GM19463 (cell line): ENCODE results near the gene NKX6-2.

Source experiments
- ATAC-seq: cut with Tn5 transposase; IDR thresholded peaks from one replicate; pipeline ENCODE4 v1.9.1; 2021; ENCODE audit warnings: mild to moderate bottlenecking, moderate library complexity; ENCODE audit not compliant: unreplicated experiment

NKX6-2 gene

GRCh38 chr10:132762267-132762666 lies 23.7 kb downstream of the NKX6-2 start:
- no peak for ATAC-seq

DNA sequence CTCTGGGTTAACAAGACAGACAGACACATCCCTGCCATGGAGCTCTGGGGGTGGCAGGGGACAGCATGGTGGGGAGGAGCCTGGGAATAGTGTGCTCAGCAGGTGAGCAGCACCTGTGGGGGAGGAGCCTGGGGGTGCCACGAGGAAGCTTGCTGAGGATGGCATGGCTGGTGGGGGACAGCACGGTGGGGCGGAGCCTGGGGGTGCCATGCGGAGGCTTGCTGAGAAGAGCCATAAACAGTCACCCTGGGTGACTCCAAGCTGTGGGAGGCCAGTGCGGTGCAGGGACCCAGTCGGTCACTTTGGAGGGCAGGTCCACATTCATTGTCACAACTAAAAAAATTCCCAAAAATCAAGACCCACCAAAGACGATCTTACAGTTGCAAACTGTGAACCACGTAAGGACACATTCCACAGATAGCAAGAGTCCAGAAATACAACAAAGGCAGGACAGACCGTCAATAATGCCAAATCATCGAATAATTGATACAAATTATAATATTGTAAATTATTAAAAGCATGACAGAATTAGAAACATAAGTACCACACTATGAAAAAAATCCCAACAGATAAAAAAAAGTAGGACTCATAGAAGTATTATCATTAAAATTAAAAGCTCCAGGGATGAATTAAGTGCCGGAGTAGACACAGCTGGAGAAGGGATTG lies 24.4 kb downstream of the NKX6-2 start:
- no peak for ATAC-seq

- no peak for ATAC-seq
Observed at GRCh38 chr10:132758865-132759264, 27.1 kb downstream of the NKX6-2 start.

DNA sequence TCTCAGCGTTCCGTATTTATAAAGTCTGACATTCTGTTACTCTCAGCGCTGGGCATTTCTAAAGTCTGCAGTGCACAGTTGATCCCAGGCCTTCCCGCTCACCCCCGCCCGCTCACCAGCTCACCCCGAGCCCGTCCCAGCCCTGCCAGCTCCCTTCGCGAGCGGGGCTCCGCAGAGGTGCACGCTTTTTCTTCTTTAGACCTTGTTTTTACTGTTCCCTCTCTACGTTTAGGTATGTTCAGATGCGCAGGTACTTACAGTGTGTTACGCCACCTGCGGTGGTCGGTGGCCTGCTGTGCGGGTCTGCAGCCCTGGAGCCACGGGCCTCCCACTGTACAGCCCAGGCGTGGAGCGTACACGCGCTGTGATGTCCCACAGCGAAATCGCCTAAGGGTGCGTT lies 28.8 kb downstream of the NKX6-2 start:
- ATAC-seq = no peak

GRCh38 chr10:132756591-132756990 lies 29.4 kb downstream of the NKX6-2 start:
- ATAC-seq = no peak

- ATAC-seq = no peak
Observed at GRCh38 chr10:132755166-132755711, 30.7 kb downstream of the NKX6-2 start.

- no peak for ATAC-seq
Observed at GRCh38 chr10:132754071-132754470, 31.9 kb downstream of the NKX6-2 start.

- ATAC-seq = no peak
Observed at GRCh38 chr10:132753596-132753995, 32.4 kb downstream of the NKX6-2 start.

GRCh38 chr10:132752961-132753360 lies 33.0 kb downstream of the NKX6-2 start:
- no peak for ATAC-seq

- no peak for ATAC-seq
Observed at GRCh38 chr10:132752378-132752777, 33.6 kb downstream of the NKX6-2 start.

DNA sequence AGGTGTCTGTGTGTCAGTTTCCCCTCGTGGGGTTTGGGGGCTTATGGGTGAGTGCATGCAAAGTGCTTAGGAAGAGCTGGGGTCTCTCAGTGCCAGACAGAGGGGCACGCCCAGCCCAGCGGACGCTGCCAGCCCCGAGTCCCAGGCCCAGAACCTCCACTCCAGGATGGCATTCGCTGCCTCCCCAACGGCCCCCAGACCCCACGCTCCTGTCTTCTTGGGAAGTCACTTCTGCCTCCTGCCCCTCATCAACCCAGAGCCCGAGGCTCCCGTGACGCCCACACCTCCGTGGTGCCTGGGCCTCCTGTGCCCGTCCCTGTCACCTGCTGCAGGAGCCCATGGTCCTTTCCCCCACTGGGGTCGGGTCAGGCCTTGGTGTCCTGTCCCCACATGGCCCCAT lies 35.0 kb downstream of the NKX6-2 start:
- no peak for ATAC-seq

- ATAC-seq = no peak
Observed at GRCh38 chr10:132749371-132749795, 36.6 kb downstream of the NKX6-2 start.

GRCh38 chr10:132748545-132749370 lies 37.2 kb downstream of the NKX6-2 start:
- ATAC-seq = no peak

DNA sequence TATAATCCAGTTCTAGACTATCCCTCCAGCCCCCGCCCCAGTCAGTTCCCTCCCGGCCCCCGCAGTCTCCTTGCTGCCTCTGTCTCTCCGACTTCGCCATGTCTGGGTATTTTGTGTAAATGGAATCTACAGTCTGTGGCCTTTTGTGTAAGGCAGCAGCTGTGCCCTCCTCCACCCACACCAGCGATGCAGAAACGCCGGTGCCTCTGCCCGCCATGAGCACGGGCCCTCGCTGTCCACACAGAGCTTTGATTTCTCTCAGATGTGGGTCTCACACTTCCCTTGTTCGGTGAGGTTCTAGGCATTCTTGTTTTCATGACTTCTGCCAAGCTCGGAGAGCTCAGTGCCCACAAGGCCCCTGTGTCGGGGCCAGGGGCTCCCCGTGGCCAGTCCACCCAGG lies 37.8 kb downstream of the NKX6-2 start:
- ATAC-seq = no peak

- no peak for ATAC-seq
Observed at GRCh38 chr10:132746801-132747625, 38.9 kb downstream of the NKX6-2 start.

GRCh38 chr10:132746386-132746785 lies 39.6 kb downstream of the NKX6-2 start:
- ATAC-seq = no peak

- ATAC-seq = no peak
Observed at GRCh38 chr10:132745971-132746370, 40.0 kb downstream of the NKX6-2 start.

DNA sequence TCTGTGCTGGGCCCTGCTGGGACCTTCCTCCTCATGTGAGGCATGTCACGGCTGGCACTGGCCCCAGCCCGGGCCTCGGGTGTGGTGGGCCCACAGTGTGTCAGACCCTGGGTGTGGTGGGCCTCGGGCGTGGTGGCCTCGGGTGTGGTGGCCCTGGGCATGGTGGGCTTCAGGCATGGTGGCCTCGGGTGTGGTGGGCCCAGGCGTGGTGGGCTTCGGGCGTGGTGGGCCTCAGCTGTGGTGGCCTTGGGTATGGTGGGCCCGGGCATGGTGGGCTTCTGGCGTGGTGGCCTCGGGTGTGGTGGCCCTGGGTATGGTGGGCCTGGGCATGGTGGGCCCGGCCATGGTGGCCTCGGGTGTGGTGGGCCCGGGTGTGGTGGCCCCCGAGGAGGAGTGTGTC lies 40.4 kb downstream of the NKX6-2 start:
- ATAC-seq = no peak

GRCh38 chr10:132744839-132745238 lies 41.1 kb downstream of the NKX6-2 start:
- ATAC-seq = no peak

- ATAC-seq = no peak
Observed at GRCh38 chr10:132743925-132744490, 41.9 kb downstream of the NKX6-2 start.
